Upper lobe of right lung (tissue), 1 donor: ENCODE measurements around the gene ITGA6. TPM values are rescaled to one million over a fixed set of nuclear protein-coding genes. Genes with fewer than 3 reads are reported as not detected.

Source experiments
- ATAC-seq: fragments of 200-7000 bp; cut with Tn5 transposase; one replicate; pipeline ENCODE4 v1.9.1; 2020; ENCODE audit warnings: mild to moderate bottlenecking, moderate library complexity
- DNase-seq: peaks from one replicate; pipeline ENCODE4 v3.0.0-alpha.2; 2020
- H3K27ac ChIP-seq: fragments of 200-600 bp; one replicate; pipeline ENCODE4 v1.8.0; 2022
- H3K27me3 ChIP-seq: fragments of 200-600 bp; one replicate; pipeline ENCODE4 v1.8.0; 2022; ENCODE audit warnings: mild to moderate bottlenecking
- H3K36me3 ChIP-seq: fragments of 200-600 bp; one replicate; pipeline ENCODE4 v1.8.0; 2022
- H3K4me1 ChIP-seq: fragments of 200-600 bp; one replicate; pipeline ENCODE4 v1.8.0; 2022
- H3K4me3 ChIP-seq: fragments of 200-600 bp; one replicate; pipeline ENCODE4 v1.8.0; 2022; ENCODE audit warnings: mild to moderate bottlenecking
- H3K9me3 ChIP-seq: fragments of 200-600 bp; one replicate; pipeline ENCODE4 v1.8.0; 2022
- CTCF ChIP-seq: fragments of 200-600 bp; IDR thresholded peaks from one replicate; pipeline ENCODE4 v1.8.0; 2022; ENCODE audit warnings: antibody characterized with exemption
- intact Hi-C: fragments of 100-400 bp; cut with DNase I; formaldehyde crosslinking; loops from one replicate; pipeline ENCODE4 v1.11.0; 2022
- total RNA-seq: library from RNA; stranded (reverse); fragmentation: NEBNext Ultra II Directional; extraction: Animal tissue kit (Norgen Biotek cat#: 25700); gene quantifications from one replicate; pipeline ENCODE4 v1.2.1, GENCODE V29; 2021
- donor health status: DM: no; HTN: yes; CAD: no; lungs with severe emphysema.

Gene ITGA6
- total RNA-seq, 1 donor from 2014 or later, result 73.0 TPM

GRCh38 chr2:172445851-172446250 is 18.5 kb downstream of the ITGA6 start:
- H3K36me3 ChIP-seq, result no peaks in the 10 kb centered on the region
- H3K4me3 ChIP-seq, result no peak overlapping the region
- intact Hi-C loops, result no loop called here
- DNase-seq, result no peak
- no peak overlapping the region for H3K27ac ChIP-seq
- H3K9me3 ChIP-seq, result no peaks in the 10 kb centered on the region
- no peak for ATAC-seq
- no peaks in the 10 kb centered on the region for H3K27me3 ChIP-seq
- peaks cover 33% of the 10 kb centered on the region for H3K4me1 ChIP-seq
- no peak for TF ChIP-seq CTCF

DNA sequence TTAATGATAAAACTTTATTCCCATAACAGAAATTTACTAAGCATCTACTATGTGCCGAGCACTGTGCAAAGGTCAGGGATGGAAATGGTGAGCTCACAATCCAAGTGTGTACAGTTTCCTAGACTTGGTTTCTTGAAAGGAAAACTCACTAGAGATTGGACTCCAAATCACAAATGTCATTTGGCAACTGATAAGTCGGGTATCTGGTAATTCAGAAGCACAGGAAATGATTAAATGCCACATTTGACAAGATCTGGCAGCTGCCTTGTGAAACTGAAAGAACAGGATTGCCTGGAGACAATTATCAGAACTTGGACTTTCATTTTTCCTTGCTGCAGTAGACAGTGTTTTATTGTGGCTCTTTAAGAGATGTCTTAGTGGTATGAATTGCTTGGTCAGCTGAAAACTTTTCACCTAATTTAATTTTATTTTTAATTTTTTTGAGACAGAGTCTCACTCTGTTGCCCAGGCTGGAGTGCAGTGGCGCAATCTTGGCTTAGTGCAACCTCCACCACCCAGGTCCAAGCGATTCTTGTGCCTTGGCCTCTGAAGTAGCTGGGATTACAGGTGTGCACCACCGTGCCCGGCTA is 19.2 kb downstream of the ITGA6 start:
- H3K4me3 ChIP-seq, result no peak overlapping the region
- H3K4me1 ChIP-seq, result peaks cover 27% of the 10 kb centered on the region
- no peak for TF ChIP-seq CTCF
- intact Hi-C loops, result no loop called here
- no peak for ATAC-seq
- no peak overlapping the region for H3K27ac ChIP-seq
- no peaks in the 10 kb centered on the region for H3K36me3 ChIP-seq
- DNase-seq, result no peak
- H3K9me3 ChIP-seq, result no peaks in the 10 kb centered on the region
- H3K27me3 ChIP-seq, result no peaks in the 10 kb centered on the region

- no peaks in the 10 kb centered on the region for H3K36me3 ChIP-seq
- no peak for TF ChIP-seq CTCF
- no peaks in the 10 kb centered on the region for H3K27me3 ChIP-seq
- no peak overlapping the region for H3K4me3 ChIP-seq
- intact Hi-C loops, result no loop called here
- peaks cover 15% of the 10 kb centered on the region for H3K4me1 ChIP-seq
- DNase-seq (no peak), ATAC-seq (no peak)
- H3K27ac ChIP-seq, result no peak overlapping the region
- H3K9me3 ChIP-seq, result no peaks in the 10 kb centered on the region
Measured at GRCh38 chr2:172447811-172448493, 20.6 kb downstream of the ITGA6 start.

GRCh38 chr2:172448544-172449267 is 21.3 kb downstream of the ITGA6 start:
- H3K27me3 ChIP-seq, result no peaks in the 10 kb centered on the region
- H3K36me3 ChIP-seq, result no peaks in the 10 kb centered on the region
- H3K4me3 ChIP-seq, result no peak overlapping the region
- no peaks in the 10 kb centered on the region for H3K9me3 ChIP-seq
- no peak for TF ChIP-seq CTCF
- no peak overlapping the region for H3K27ac ChIP-seq
- ATAC-seq (no peak), DNase-seq (no peak)
- peaks cover 15% of the 10 kb centered on the region for H3K4me1 ChIP-seq
- intact Hi-C loops, result no loop called here

DNA sequence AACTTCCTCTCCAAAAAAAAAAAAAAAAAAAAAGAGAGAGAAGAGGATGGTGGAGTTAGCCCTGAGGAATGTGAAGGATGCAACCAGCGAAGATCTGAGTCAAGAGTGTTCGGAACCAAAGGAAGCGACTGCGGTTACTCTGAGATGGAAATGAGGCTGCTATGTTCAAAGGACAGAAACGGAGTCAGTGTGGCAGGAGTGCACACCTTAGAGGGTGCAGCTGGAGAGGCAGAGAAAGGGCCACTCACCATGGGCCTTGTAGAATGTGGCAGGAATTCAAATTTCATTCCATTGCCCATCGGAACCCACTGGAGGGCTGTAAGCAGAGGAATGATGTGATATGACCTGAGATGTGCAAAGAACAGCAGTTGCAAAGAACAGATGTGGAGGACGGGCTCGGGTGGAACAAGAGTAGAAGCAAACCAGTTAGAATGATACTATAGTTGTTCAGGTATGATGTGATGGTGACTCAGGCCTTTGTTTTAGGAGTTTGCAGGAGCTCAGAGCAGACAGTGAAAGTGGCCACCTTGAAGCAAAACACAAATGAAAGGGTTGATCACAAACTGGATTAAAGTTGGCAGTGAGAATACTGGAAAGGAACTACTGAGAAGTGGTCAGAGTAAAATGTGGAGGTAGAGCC is 22.6 kb downstream of the ITGA6 start:
- no peak for TF ChIP-seq CTCF
- no peaks in the 10 kb centered on the region for H3K36me3 ChIP-seq
- no peak overlapping the region for H3K4me3 ChIP-seq
- no peaks in the 10 kb centered on the region for H3K9me3 ChIP-seq
- DNase-seq (no peak), ATAC-seq (no peak)
- intact Hi-C loops, result no loop called here
- no peak overlapping the region for H3K27ac ChIP-seq
- no peaks in the 10 kb centered on the region for H3K27me3 ChIP-seq
- peaks cover 19% of the 10 kb centered on the region for H3K4me1 ChIP-seq
